H1 (cell line): ENCODE results near the gene PCSK1N. TPM values are rescaled to one million over a fixed set of nuclear protein-coding genes. Genes with fewer than 3 reads are reported as not detected.

Experiments
- CTCF ChIA-PET: fragments of 300-600 bp; sonication (Branson Sonifier 250); formaldehyde crosslinking; loops from one replicate; lab custom pipeline; 2021; ENCODE audit not compliant: partially characterized antibody; lab: Charles Lee
- POLR2A ChIA-PET: fragments of 300-600 bp; sonication (Branson Sonifier 250); formaldehyde crosslinking; loops from one replicate; lab custom pipeline; 2021; ENCODE audit warnings: inconsistent platforms; ENCODE audit not compliant: partially characterized antibody; lab: Charles Lee
- DNase-seq, 2 experiments: peaks; one replicate each; pipeline versions ENCODE4 v3.0.0 to v3.0.0-alpha.2; 2010 to 2022; ENCODE audit warnings: low spot score in 2 of 2, low read depth in 1 of 2, mixed read lengths in 1 of 2
- FAIRE-seq: peaks from 2 replicates; lab custom pipeline; 2011; peaks lifted over from hg19 to GRCh38; lab: Jason Lieb, UNC
- H2AFZ ChIP-seq: 2 replicates; pipeline ENCODE4 v1.8.1; 2012; ENCODE audit warnings: low read length, inconsistent platforms
- H2AK5ac ChIP-seq: 2 replicates; pipeline ENCODE4 v1.6.1; 2013; ENCODE audit warnings: low read depth, low read length
- H2BK120ac ChIP-seq: replicated peaks from 2 replicates; pipeline ENCODE3; 2013; ENCODE audit warnings: low read depth, low read length, inconsistent platforms
- H2BK12ac ChIP-seq: 2 replicates; pipeline ENCODE4 v1.6.1; 2013; ENCODE audit warnings: low read depth, low read length
- H2BK15ac ChIP-seq: 2 replicates; pipeline ENCODE4 v1.6.1; 2013; ENCODE audit warnings: low read length
- H2BK20ac ChIP-seq: 2 replicates; pipeline ENCODE4 v1.6.1; 2013; ENCODE audit warnings: low read length
- H2BK5ac ChIP-seq: 2 replicates; pipeline ENCODE4 v1.6.1; 2013; ENCODE audit warnings: low read depth, low read length
- H3K14ac ChIP-seq: 2 replicates; pipeline ENCODE4 v1.6.1; 2013; ENCODE audit warnings: inconsistent platforms; ENCODE audit not compliant: insufficient read length
- H3K18ac ChIP-seq: 2 replicates; pipeline ENCODE4 v1.6.1; 2013; ENCODE audit warnings: low read length; ENCODE audit errors: extremely low read depth
- H3K23ac ChIP-seq: 2 replicates; pipeline ENCODE4 v1.6.1; 2013; ENCODE audit warnings: inconsistent platforms; ENCODE audit not compliant: insufficient read length
- H3K23me2 ChIP-seq: 2 replicates; pipeline ENCODE4 v1.6.1; 2013; ENCODE audit warnings: low read depth, low read length
- H3K27ac ChIP-seq: 2 replicates; pipeline ENCODE4 v1.6.1; 2011; ENCODE audit warnings: low read depth, low read length, inconsistent platforms
- H3K27me3 ChIP-seq, 4 experiments: replicated peaks in 1 of 4; 1 replicate in 1 of 4; 2 replicates in 3 of 4; pipeline versions ENCODE4 v1.6.1 to v1.8.1; 2011 to 2013; ENCODE audit warnings: low read length in 3 of 4, mild to moderate bottlenecking in 3 of 4, inconsistent platforms in 2 of 4, mixed read lengths in 2 of 4, moderate library complexity in 1 of 4; ENCODE audit not compliant: control insufficient read depth in 3 of 4, insufficient read depth in 3 of 4; ENCODE audit errors: extremely low read depth in 1 of 4
- H3K36me3 ChIP-seq, 4 experiments: 2 replicates each; pipeline versions ENCODE4 v1.6.1 to v1.8.1; 2011 to 2013; ENCODE audit warnings: mild to moderate bottlenecking in 4 of 4, low read length in 3 of 4, moderate library complexity in 2 of 4, control low read depth in 1 of 4, inconsistent platforms in 1 of 4; ENCODE audit not compliant: insufficient read depth in 4 of 4, control insufficient read depth in 2 of 4
- H3K4ac ChIP-seq: replicated peaks from 2 replicates; pipeline ENCODE3; 2013; ENCODE audit warnings: low read length, low read depth, mixed read lengths, inconsistent platforms; ENCODE audit not compliant: insufficient read length
- H3K4me1 ChIP-seq, 4 experiments: replicated peaks in 1 of 4; 1 replicate in 1 of 4; 2 replicates in 3 of 4; pipeline versions ENCODE4 v1.6.1 to v1.8.1; 2011 to 2013; ENCODE audit warnings: low read length in 3 of 4, inconsistent platforms in 2 of 4, mixed read lengths in 1 of 4; ENCODE audit not compliant: insufficient read depth in 4 of 4, control insufficient read depth in 3 of 4
- H3K4me2 ChIP-seq, 2 experiments: 2 replicates each; pipeline versions ENCODE4 v1.6.1 to v1.8.1; 2011 to 2013; ENCODE audit warnings: low read depth in 2 of 2, low read length in 2 of 2, control low read depth in 1 of 2, inconsistent platforms in 1 of 2, mild to moderate bottlenecking in 1 of 2; ENCODE audit not compliant: insufficient read depth in 1 of 2
- H3K4me3 ChIP-seq, 4 experiments: fragments of 200-600, 300-600 bp in 1 of 4; sonication (generic), shearing (Covaris generic), sonication (Bioruptor Twin) in 1 of 4; 2 replicates each; pipeline versions ENCODE4 v1.5.1 to v1.8.1; 2011 to 2016; ENCODE audit warnings: low read length in 4 of 4, low read depth in 3 of 4, control low read depth in 2 of 4, inconsistent platforms in 2 of 4, mild to moderate bottlenecking in 2 of 4, mixed read lengths in 1 of 4, moderate library complexity in 1 of 4; ENCODE audit not compliant: insufficient read depth in 2 of 4; ENCODE audit errors: extremely low read depth in 1 of 4
- H3K56ac ChIP-seq: replicated peaks from 2 replicates; pipeline ENCODE3; 2013; ENCODE audit warnings: low read depth, mild to moderate bottlenecking, mixed read lengths, low read length, inconsistent platforms; ENCODE audit not compliant: insufficient read length
- H3K79me1 ChIP-seq: 2 replicates; pipeline ENCODE4 v1.6.1; 2013; ENCODE audit warnings: low read depth, low read length, control low read depth
- H3K79me2 ChIP-seq, 2 experiments: 2 replicates each; pipeline versions ENCODE4 v1.6.1 to v1.8.1; 2012 to 2013; ENCODE audit warnings: low read length in 2 of 2, mild to moderate bottlenecking in 2 of 2, inconsistent platforms in 1 of 2; ENCODE audit not compliant: insufficient read depth in 2 of 2, control insufficient read depth in 1 of 2
- H3K9ac ChIP-seq, 4 experiments: replicated peaks in 1 of 4; 1 replicate in 1 of 4; 2 replicates in 3 of 4; pipeline versions ENCODE4 v1.6.1 to v1.8.1; 2011 to 2013; ENCODE audit warnings: low read depth in 3 of 4, low read length in 3 of 4, control low read depth in 2 of 4, mild to moderate bottlenecking in 2 of 4, moderate library complexity in 2 of 4, inconsistent platforms in 1 of 4; ENCODE audit errors: extremely low read depth in 1 of 4
- H3K9me3 ChIP-seq, 2 experiments: 2 replicates each; pipeline versions ENCODE4 v1.6.1 to v1.8.1; 2012 to 2013; ENCODE audit warnings: mild to moderate bottlenecking in 2 of 2, moderate library complexity in 2 of 2, control low read depth in 1 of 2, inconsistent platforms in 1 of 2, low read depth in 1 of 2, low read length in 1 of 2, mixed read lengths in 1 of 2; ENCODE audit not compliant: insufficient read depth in 2 of 2
- H4K20me1 ChIP-seq, 2 experiments: replicated peaks in 1 of 2; 2 replicates each; pipeline versions ENCODE3 to v1.8.1; 2011 to 2013; ENCODE audit warnings: inconsistent platforms in 2 of 2, low read length in 2 of 2, mild to moderate bottlenecking in 1 of 2; ENCODE audit not compliant: insufficient read depth in 2 of 2, control insufficient read depth in 1 of 2
- H4K5ac ChIP-seq: 2 replicates; pipeline ENCODE4 v1.6.1; 2013; ENCODE audit warnings: low read length, low read depth, mixed read lengths, inconsistent platforms; ENCODE audit not compliant: insufficient read length
- H4K8ac ChIP-seq: 2 replicates; pipeline ENCODE4 v1.8.0; 2013; ENCODE audit warnings: mild to moderate bottlenecking, moderate library complexity, low read length, inconsistent platforms; ENCODE audit not compliant: insufficient read depth; ENCODE audit errors: extremely low read depth
- H4K91ac ChIP-seq: replicated peaks from 2 replicates; pipeline ENCODE3; 2013; ENCODE audit warnings: low read length, mixed read lengths, inconsistent platforms; ENCODE audit not compliant: insufficient read length
- CHD1 ChIP-seq: IDR thresholded peaks from 2 replicates; pipeline ENCODE4 v1.6.1; 2012; ENCODE audit warnings: low read depth, low read length, improper control_type of control experiment
- CHD2 ChIP-seq: IDR thresholded peaks from 2 replicates; pipeline ENCODE4 v1.6.1; 2012; ENCODE audit warnings: low read length, improper control_type of control experiment
- CREB1 ChIP-seq: IDR thresholded peaks from 2 replicates; pipeline ENCODE4 v1.6.1; 2012; ENCODE audit warnings: inconsistent platforms
- GABPA ChIP-seq: IDR thresholded peaks from 2 replicates; pipeline ENCODE4 v1.6.1; 2011; ENCODE audit warnings: mild to moderate bottlenecking, low read length, moderate library complexity, borderline replicate concordance; ENCODE audit not compliant: insufficient read depth
- HDAC6 ChIP-seq: IDR thresholded peaks from one replicate; pipeline ENCODE4 v1.7.1; 2012; ENCODE audit warnings: low read depth, mild to moderate bottlenecking, inconsistent platforms, low read length, moderate library complexity
- SUZ12 ChIP-seq: fragments of 200-600 bp; sonication (generic); IDR thresholded peaks from 2 replicates; pipeline ENCODE4 v1.6.1; 2012; ENCODE audit warnings: mild to moderate bottlenecking, inconsistent platforms, low read length, moderate library complexity, mixed read lengths
- TBP ChIP-seq: IDR thresholded peaks from 2 replicates; pipeline ENCODE4 v1.6.1; 2011; ENCODE audit warnings: low read depth, low read length, improper control_type of control experiment
- WGBS, 2 experiments: shearing (Covaris generic) in 1 of 2; methylation state at CpG; one replicate each; pipeline versions ENCODE4 v1.1.6 to v1.1.7; 2013 to 2015; ENCODE audit warnings: low lambda C conversion rate in 2 of 2, mixed read lengths in 2 of 2, inconsistent platforms in 1 of 2, low coverage in 1 of 2, missing lambda C conversion rate in 1 of 2; ENCODE audit not compliant: insufficient replicate concordance in 2 of 2, insufficient coverage in 1 of 2, insufficient read length in 1 of 2; ENCODE audit errors: extremely low coverage in 1 of 2, missing lambda C conversion rate in 1 of 2; 5-methylcytosine and 5-hydroxymethylcytosine counted together
- polyA plus RNA-seq, 7 experiments: library from polyadenylated mRNA; depleted of rRNA in 3 of 7; stranded (reverse) in 5 of 7; unstranded in 2 of 7; fragments of >200 nt in 5 of 7; fragments of 200-250 nt in 2 of 7; gene quantifications; 1 replicate in 5 of 7; 2 replicates in 1 of 7; 4 replicates in 1 of 7; pipeline versions ENCODE4 v1.2.1 to v1.2.3, GENCODE V29; 2011 to 2013; ENCODE audit warnings: missing spikeins in 2 of 7, mixed read lengths in 2 of 7
- total RNA-seq: library from RNA; stranded (reverse); fragmentation: NEBNext Ultra II Directional; extraction: Animal tissue kit (Norgen Biotek cat#: 25700); gene quantifications from 2 replicates; pipeline ENCODE4 v1.2.1, GENCODE V29; 2021

Gene PCSK1N
- total and polyA plus RNA-seq, 2 of the 8 experiments (the other 6 are each of a cell fraction or from before 2014, with no cell fraction given): 3.6 to 4.5 TPM

DNA sequence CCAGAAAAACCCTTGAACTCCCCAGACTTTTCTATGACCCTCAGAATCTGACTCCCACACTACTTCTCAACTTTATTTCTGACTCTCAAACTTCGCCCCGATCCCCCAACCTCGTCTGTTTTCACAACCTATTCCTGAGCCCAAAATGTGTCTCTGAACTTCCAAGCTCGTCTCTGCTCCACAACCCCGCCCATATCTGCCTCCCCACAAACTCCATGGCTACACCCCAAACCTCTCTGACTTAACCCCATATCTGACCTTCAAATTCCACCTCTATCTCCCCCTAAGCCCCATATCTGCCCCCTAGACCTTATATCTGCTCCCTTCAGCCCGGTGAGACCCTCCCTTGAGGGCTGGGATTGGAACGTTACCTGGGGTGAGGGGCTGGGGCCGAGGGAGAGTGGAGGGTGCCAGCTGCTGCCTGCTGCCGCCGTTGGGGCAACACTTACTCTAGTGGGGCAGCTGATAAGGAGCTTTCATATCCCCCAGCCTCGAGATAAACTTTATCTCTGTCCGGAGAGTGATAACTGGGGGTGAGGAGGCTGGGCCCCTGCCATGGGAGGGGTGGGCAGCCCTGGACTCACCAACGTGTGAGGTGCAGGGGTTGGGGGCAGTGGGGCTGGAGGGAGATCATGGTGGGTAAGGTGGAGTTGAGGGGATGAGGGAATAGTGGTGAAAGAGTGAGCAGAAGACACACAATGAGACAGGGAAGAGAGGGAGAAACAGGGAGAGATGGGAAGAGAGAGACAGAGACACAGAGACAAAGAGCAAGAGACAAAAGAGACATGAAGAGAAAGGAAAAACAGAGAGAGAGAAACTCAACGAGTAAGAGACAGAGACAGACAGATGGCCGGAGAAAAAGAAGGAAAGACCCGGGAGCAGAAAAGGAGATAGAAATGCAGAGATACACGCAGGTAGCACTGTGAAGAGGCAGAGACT is 47.6 kb downstream of the PCSK1N start:
- CTCF ChIA-PET: interaction anchor here (0.6 to 0.9 kb wide), 2 partner anchors 12 to 71 kb away, joined by 3 to 4 read pairs; no protein-coding TSS in a partner anchor
- Histone ChIP-seq H3K4me2 (no peak overlapping the region), H4K8ac (no peak overlapping the region), H3K4ac (no peak overlapping the region)
- DNase-seq: no peak
- TF ChIP-seq CHD1: no peak
- no peak for TF ChIP-seq TBP
- no peak for TF ChIP-seq CHD2
- no peak for TF ChIP-seq HDAC6
- no peak for TF ChIP-seq GABPA
- TF ChIP-seq SUZ12: no peak
- TF ChIP-seq CREB1: no peak
- TF ChIP-seq, all 59 proteins: peak for 0
- Histone ChIP-seq H3K79me2 (no peaks in the 10 kb centered on the region), H2BK15ac (no peak overlapping the region), H3K9ac (no peak overlapping the region), H2AFZ (no peak overlapping the region), H3K4me3 (no peak overlapping the region), H3K79me1 (no peaks in the 10 kb centered on the region), H3K36me3 (no peaks in the 10 kb centered on the region), H3K27me3 (no peaks in the 10 kb centered on the region), H2BK5ac (no peak overlapping the region), H4K20me1 (no peaks in the 10 kb centered on the region), H4K5ac (no peak overlapping the region), H4K91ac (no peak overlapping the region), H3K9me3 (no peaks in the 10 kb centered on the region), H3K23me2 (no peaks in the 10 kb centered on the region), H3K27ac (no peak overlapping the region), H3K23ac (no peak overlapping the region), H2AK5ac (no peak overlapping the region), H2BK20ac (no peak overlapping the region), H2BK12ac (no peak overlapping the region), H2BK120ac (no peak overlapping the region), H3K18ac (no peak overlapping the region), H3K4me1 (no peaks in the 10 kb centered on the region), H3K56ac (no peak overlapping the region), H3K14ac (no peak overlapping the region)
- 78 to 100% methylated on average over 3 to 9 of the region's 17 CpGs for WGBS, 2 experiments
- POLR2A ChIA-PET: no interaction called here
- no peak for FAIRE-seq
